GM19035 (cell line): ENCODE data around the gene TMEM273.

Source experiments
- ATAC-seq: cut with Tn5 transposase; IDR thresholded peaks from one replicate; pipeline ENCODE4 v1.9.1; 2021; ENCODE audit not compliant: unreplicated experiment

Gene TMEM273

GRCh38 chr10:49119746-49120145 lies 68.4 kb downstream of the TMEM273 start:
- no peak for ATAC-seq

- no peak for ATAC-seq
Measured at GRCh38 chr10:49118430-49119074, 69.6 kb downstream of the TMEM273 start.

GRCh38 chr10:49117376-49118070 lies 70.7 kb downstream of the TMEM273 start:
- ATAC-seq: no peak

- ATAC-seq: no peak
Measured at GRCh38 chr10:49116509-49117375, 71.4 kb downstream of the TMEM273 start.

- ATAC-seq: no peak
Measured at GRCh38 chr10:49115796-49116508, 72.2 kb downstream of the TMEM273 start.

GRCh38 chr10:49115015-49115795 lies 73.0 kb downstream of the TMEM273 start, which contains the start of gene VSTM4:
Gene VSTM4 (minus strand): TSS chr10:49115522. CDS start chr10:49115485, 37 bp downstream.
- no peak for ATAC-seq

- ATAC-seq: no peak
Measured at GRCh38 chr10:49114718-49115014, 73.5 kb downstream of the TMEM273 start.

- no peak for ATAC-seq
Measured at GRCh38 chr10:49113741-49114141, 74.5 kb downstream of the TMEM273 start.

- ATAC-seq: no peak
Measured at GRCh38 chr10:49112851-49113250, 75.3 kb downstream of the TMEM273 start.

GRCh38 chr10:49112098-49112497 lies 76.1 kb downstream of the TMEM273 start:
- no peak for ATAC-seq

GRCh38 chr10:49111320-49111698 lies 76.9 kb downstream of the TMEM273 start:
- ATAC-seq: no peak

GRCh38 chr10:49110684-49111319 lies 77.4 kb downstream of the TMEM273 start:
- no peak for ATAC-seq

GRCh38 chr10:49109669-49110340 lies 78.4 kb downstream of the TMEM273 start:
- ATAC-seq: no peak

- no peak for ATAC-seq
Measured at GRCh38 chr10:49108656-49109055, 79.5 kb downstream of the TMEM273 start.

- no peak for ATAC-seq
Measured at GRCh38 chr10:49107887-49108267, 80.3 kb downstream of the TMEM273 start.

GRCh38 chr10:49107111-49107886 lies 80.9 kb downstream of the TMEM273 start:
- no peak for ATAC-seq

GRCh38 chr10:49106451-49106850 lies 81.7 kb downstream of the TMEM273 start:
- ATAC-seq: no peak

GRCh38 chr10:49105076-49105475 lies 83.1 kb downstream of the TMEM273 start:
- ATAC-seq: no peak
